ENCODE data around the gene SLC35B1.

- TF ChIP-seq CTCF (IDR thresholded peaks at IDR 0.05) (no peak), POLR2A (IDR thresholded peaks at IDR 0.05) (no peak)
Measured at GRCh38 chr17:49670002-49670401, 37.8 kb downstream of the SLC35B1 start.

Measured in right lobe of liver (tissue), 4 donors.